Stomach (tissue), 9 donors: ENCODE measurements around the gene HABP4. TPM values are rescaled to one million over a fixed set of nuclear protein-coding genes. Genes with fewer than 3 reads are reported as not detected.

ENCODE experiments used
- DNase-seq, 2 donors: peaks; one replicate each; pipeline versions ENCODE4 v3.0.0 to v3.0.0-alpha.2; 2013 to 2019
- H3K27ac ChIP-seq, 5 donors: fragments of 200-600 bp in 4 of 5; sonication (generic) in 4 of 5; one replicate each; pipeline ENCODE4 v1.5.1; 2013 to 2019; ENCODE audit warnings: mild to moderate bottlenecking in 1 of 5, moderate library complexity in 1 of 5
- H3K27me3 ChIP-seq, 3 donors: fragments of 200-600 bp; sonication (generic); one replicate each; pipeline ENCODE4 v1.5.1; 2017 to 2019; ENCODE audit warnings: mixed run types in 1 of 3
- H3K36me3 ChIP-seq, 4 donors: fragments of 200-600 bp; sonication (generic); 1 replicate in 3 of 4; 2 replicates in 1 of 4; pipeline ENCODE4 v1.5.1; 2016 to 2019
- H3K4me1 ChIP-seq, 4 donors: fragments of 200-600 bp; sonication (generic); one replicate each; pipeline ENCODE4 v1.5.1; 2016 to 2019
- H3K4me3 ChIP-seq, 4 donors: fragments of 200-600 bp; sonication (generic) in 3 of 4; one replicate each; pipeline ENCODE4 v1.5.1; 2016 to 2019; ENCODE audit warnings: mild to moderate bottlenecking in 1 of 4
- H3K9me3 ChIP-seq, 4 donors: fragments of 200-600 bp; sonication (generic); one replicate each; pipeline ENCODE4 v1.5.1; 2016 to 2019
- CTCF ChIP-seq, 7 experiments: fragments of 450-650 bp in 4 of 7; fragments of 200-600 bp in 3 of 7; sonication (generic) in 3 of 7; IDR thresholded peaks; one replicate each; pipeline ENCODE4 v1.5.1; 2016 to 2019; ENCODE audit warnings: antibody characterized with exemption in 7 of 7, control low read depth in 2 of 7, mild to moderate bottlenecking in 1 of 7
- EP300 ChIP-seq: sonication (generic); formaldehyde crosslinking; IDR thresholded peaks from one replicate; pipeline ENCODE4 v1.6.1; 2017; ENCODE audit warnings: antibody characterized with exemption
- POLR2A ChIP-seq, 4 donors: fragments of 450-650 bp; IDR thresholded peaks; one replicate each; pipeline ENCODE4 v1.6.1; 2016; ENCODE audit warnings: antibody characterized with exemption in 4 of 4, control low read depth in 2 of 4, mild to moderate bottlenecking in 1 of 4, moderate library complexity in 1 of 4
- POLR2AphosphoS5 ChIP-seq, 3 donors: sonication (generic); formaldehyde crosslinking; IDR thresholded peaks; one replicate each; pipeline ENCODE4 v1.6.1; 2016; ENCODE audit warnings: antibody characterized with exemption in 3 of 3
- WGBS, 5 donors: extraction: QIAGEN DNeasy Blood & Tissue Kit in 3 of 5; methylation state at CpG; one replicate each; pipeline versions ENCODE4 v1.1.5 to v1.1.7; 2013 to 2018; 5-methylcytosine and 5-hydroxymethylcytosine counted together
- intact Hi-C: fragments of 100-400 bp; cut with DNase I; formaldehyde crosslinking; loops from one replicate; pipeline ENCODE4 v1.15.1; 2023; ENCODE audit warnings: low total_unique reads
- polyA plus RNA-seq, 3 donors: library from polyadenylated mRNA; stranded (reverse); fragments of 200-250 nt; gene quantifications; one replicate each; pipeline ENCODE4 v1.2.3, GENCODE V29; 2013
- total RNA-seq, 5 donors: library from RNA; depleted of rRNA; stranded (reverse); fragments of >200 nt; gene quantifications; one replicate each; pipeline versions ENCODE4 v1.1.0 to v1.2.3, GENCODE V29; 2014 to 2016
- donor health status: healthy with polysubstance abuse.
- donor health status: Bipolar disorder and iron deficiency.
- donor health status: healthy.

Gene HABP4
- total and polyA plus RNA-seq, 8 donors = 0.58 to 45.1 (median 9.9) TPM

- no peak overlapping the region for H3K4me3 ChIP-seq
- no peak for DNase-seq
- no peaks in the 10 kb centered on the region for H3K36me3 ChIP-seq
- H3K9me3 ChIP-seq = peaks cover 0 to 6% (median 0%) of the 10 kb centered on the region in 4 donors
- H3K27me3 ChIP-seq = no peaks in the 10 kb centered on the region
- no peak overlapping the region for H3K27ac ChIP-seq
- intact Hi-C loops = loop anchor here (10.0 kb wide), 1 partner anchor 224 kb away; the partner anchor contains the start of gene PRXL2C
- 89 to 96% (median 95%) methylated on average over 2 of the region's 2 CpGs for WGBS, 5 donors
- TF ChIP-seq POLR2A (IDR thresholded peaks at IDR 0.05) (no peak), POLR2AphosphoS5 (IDR thresholded peaks at IDR 0.05) (no peak), EP300 (no peak), CTCF (IDR thresholded peaks at IDR 0.05) (no peak)
- no peaks in the 10 kb centered on the region for H3K4me1 ChIP-seq
Observed at GRCh38 chr9:96430377-96430776, 19.6 kb upstream of the HABP4 start.

- peaks cover 0 to 6% (median 0%) of the 10 kb centered on the region in 4 donors for H3K9me3 ChIP-seq
- intact Hi-C loops = loop anchor here (10.0 kb wide), 1 partner anchor 219 kb away; the partner anchor contains the start of gene PRXL2C
- H3K27ac ChIP-seq = no peak overlapping the region
- no peaks in the 10 kb centered on the region for H3K4me1 ChIP-seq
- no peaks in the 10 kb centered on the region for H3K27me3 ChIP-seq
- TF ChIP-seq POLR2A (IDR thresholded peaks at IDR 0.05) (no peak), CTCF (IDR thresholded peaks at IDR 0.05) (no peak), EP300 (no peak), POLR2AphosphoS5 (IDR thresholded peaks at IDR 0.05) (no peak)
- no peak overlapping the region for H3K4me3 ChIP-seq
- 81 to 98% (median 86%) methylated on average over 4 of the region's 4 CpGs for WGBS, 5 donors
- H3K36me3 ChIP-seq = no peaks in the 10 kb centered on the region
- no peak for DNase-seq
Observed at GRCh38 chr9:96435345-96435744, 14.6 kb upstream of the HABP4 start.

GRCh38 chr9:96436063-96436455 lies 13.9 kb upstream of the HABP4 start:
- peaks cover 0 to 6% (median 0%) of the 10 kb centered on the region in 4 donors for H3K9me3 ChIP-seq
- WGBS, 5 donors = 73 to 85% (median 81%) methylated on average over 2 of the region's 2 CpGs
- TF ChIP-seq CTCF (IDR thresholded peaks at IDR 0.05) = no peak
- TF ChIP-seq POLR2AphosphoS5 (IDR thresholded peaks at IDR 0.05) = no peak
- TF ChIP-seq EP300 = no peak
- H3K36me3 ChIP-seq = no peaks in the 10 kb centered on the region
- H3K4me1 ChIP-seq = no peaks in the 10 kb centered on the region
- DNase-seq = no peak
- no peak overlapping the region for H3K4me3 ChIP-seq
- H3K27ac ChIP-seq = no peak overlapping the region
- H3K27me3 ChIP-seq = no peaks in the 10 kb centered on the region
- intact Hi-C loops = loop anchor here (10.0 kb wide), 1 partner anchor 219 kb away; the partner anchor contains the start of gene PRXL2C

GRCh38 chr9:96436456-96437126 lies 13.4 kb upstream of the HABP4 start:
- Histone ChIP-seq H3K9me3 (peaks cover 0 to 6% (median 0%) of the 10 kb centered on the region in 4 donors), H3K27me3 (no peaks in the 10 kb centered on the region), H3K4me3 (no peak overlapping the region), H3K27ac (no peak overlapping the region), H3K36me3 (no peaks in the 10 kb centered on the region), H3K4me1 (no peaks in the 10 kb centered on the region)
- 76 to 87% (median 85%) methylated on average over 13 to 15 of the region's 15 CpGs for WGBS, 5 donors
- intact Hi-C loops = loop anchor here (10.0 kb wide), 1 partner anchor 218 kb away; the partner anchor contains the start of gene PRXL2C
- TF ChIP-seq POLR2AphosphoS5 (IDR thresholded peaks at IDR 0.05) (no peak), POLR2A (IDR thresholded peaks at IDR 0.05) (no peak), EP300 (no peak)
- DNase-seq = no peak

- WGBS, 5 donors = 97 to 99% (median 98%) methylated on average over 7 of the region's 7 CpGs
- H3K36me3 ChIP-seq = no peaks in the 10 kb centered on the region
- no peaks in the 10 kb centered on the region for H3K4me1 ChIP-seq
- H3K4me3 ChIP-seq = no peak overlapping the region
- no peaks in the 10 kb centered on the region for H3K27me3 ChIP-seq
- no peak for DNase-seq
- H3K27ac ChIP-seq = no peak overlapping the region
- TF ChIP-seq POLR2A (IDR thresholded peaks at IDR 0.05) (no peak), CTCF (IDR thresholded peaks at IDR 0.05) (no peak), EP300 (no peak), POLR2AphosphoS5 (IDR thresholded peaks at IDR 0.05) (no peak)
- H3K9me3 ChIP-seq = peaks cover 0 to 6% (median 0%) of the 10 kb centered on the region in 4 donors
- intact Hi-C loops = loop anchor here (10.0 kb wide), 1 partner anchor 217 kb away; the partner anchor contains the start of gene PRXL2C
Observed at GRCh38 chr9:96437454-96437853, 12.5 kb upstream of the HABP4 start.
